Activated T-cell treated with anti-CD3 and anti-CD28 coated beads for 4 hours (primary cell): ENCODE measurements around the gene TLK1.
"Not testable (repeated sequence)": the region's sequence is repeated elsewhere in the genome, so short reads cannot be mapped to it uniquely, and the experiment has no call there.

ENCODE experiments used
- DNase-seq: peaks from one replicate; pipeline ENCODE4 v3.0.0-alpha.2; 2020

Gene TLK1

DNA sequence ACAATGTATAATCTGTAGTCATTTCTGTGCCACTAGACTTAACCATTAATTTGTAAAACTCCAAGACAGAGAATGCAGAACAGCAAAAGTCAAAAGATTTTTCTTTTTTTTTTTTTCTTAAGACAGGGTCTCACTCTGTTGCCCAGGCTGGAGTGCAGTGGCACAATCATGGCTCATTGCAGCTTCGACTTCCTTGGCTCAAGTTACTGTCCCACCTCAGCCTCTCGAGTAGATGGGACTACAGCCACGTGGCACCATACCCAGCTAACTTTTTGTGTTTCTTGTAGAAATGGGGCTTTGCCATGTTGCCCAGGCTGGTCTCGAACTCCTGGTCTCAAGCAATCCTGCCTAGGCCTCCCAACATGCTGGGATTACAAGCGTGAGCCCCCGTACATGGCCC is 80.1 kb downstream of the TLK1 start:
- DNase-seq = no peak

DNA sequence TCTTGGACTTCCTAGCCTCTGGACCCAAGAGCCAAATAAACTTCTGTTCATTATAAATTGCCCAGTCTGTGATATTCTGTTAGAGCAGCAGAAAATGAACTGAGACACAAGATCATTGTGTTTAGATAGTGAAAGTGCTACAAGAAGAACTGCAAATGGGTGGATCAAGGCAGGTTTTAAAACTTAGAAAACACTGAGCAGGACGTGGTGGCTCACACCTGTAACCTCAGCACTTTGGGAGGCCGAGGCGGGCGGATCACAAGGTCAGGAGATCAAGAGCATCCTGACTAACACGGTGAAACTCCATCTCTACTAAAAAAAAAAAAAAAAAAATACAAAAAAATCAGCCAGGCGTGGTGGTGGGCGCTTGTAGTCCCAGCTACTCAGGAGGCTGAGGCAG is 84.3 kb downstream of the TLK1 start:
- DNase-seq = not testable (repeated sequence)

DNA sequence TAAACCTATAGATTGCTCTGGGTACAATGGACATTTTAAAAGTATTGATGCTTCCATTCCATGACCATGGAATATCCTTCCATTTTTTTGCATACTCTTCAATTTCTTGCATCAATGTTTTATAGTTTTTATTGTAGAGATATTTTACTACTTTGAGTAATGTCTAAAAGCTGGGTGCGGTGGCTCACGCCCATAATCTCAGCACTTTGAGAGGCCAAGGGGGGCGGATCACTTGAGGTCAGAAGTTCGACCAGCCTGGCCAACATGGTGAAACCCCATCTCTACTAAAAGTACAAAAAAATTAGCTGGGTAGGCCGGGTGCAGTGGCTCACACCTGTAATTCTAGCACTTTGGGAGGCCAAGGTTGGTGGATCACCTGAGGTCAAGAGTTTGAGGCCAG is 88.5 kb downstream of the TLK1 start:
- no peak for DNase-seq

DNA sequence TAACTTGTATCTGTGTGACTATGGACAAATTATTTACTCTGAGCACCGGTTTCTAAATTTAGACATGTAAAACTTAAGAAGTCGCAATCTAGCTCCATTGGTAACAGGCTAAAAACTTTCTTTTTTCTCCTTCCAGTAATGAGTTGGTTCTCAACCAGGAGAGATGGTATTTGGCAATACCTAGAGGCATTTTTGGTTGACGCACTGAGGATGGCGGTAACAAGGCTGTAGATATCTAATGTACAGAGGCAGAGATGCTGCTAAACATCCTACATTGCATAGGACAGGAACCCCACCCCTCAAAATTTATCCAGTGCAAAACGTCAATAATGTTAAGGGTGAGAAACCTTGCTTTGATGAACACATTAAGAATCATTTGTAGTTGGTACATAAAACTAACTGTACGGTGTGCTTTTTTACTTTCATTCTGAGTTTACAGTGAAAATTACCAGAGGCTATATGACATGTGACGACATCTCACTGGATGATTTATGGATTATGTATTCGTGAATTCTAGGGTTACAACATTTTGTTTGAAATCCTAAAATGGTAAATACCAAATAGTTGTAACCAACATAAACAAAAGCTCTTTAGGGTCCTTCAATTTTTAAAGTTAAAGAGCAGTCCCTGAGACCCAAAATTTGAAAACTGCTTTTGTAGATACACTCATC is 91.3 kb downstream of the TLK1 start:
- no peak for DNase-seq

DNA sequence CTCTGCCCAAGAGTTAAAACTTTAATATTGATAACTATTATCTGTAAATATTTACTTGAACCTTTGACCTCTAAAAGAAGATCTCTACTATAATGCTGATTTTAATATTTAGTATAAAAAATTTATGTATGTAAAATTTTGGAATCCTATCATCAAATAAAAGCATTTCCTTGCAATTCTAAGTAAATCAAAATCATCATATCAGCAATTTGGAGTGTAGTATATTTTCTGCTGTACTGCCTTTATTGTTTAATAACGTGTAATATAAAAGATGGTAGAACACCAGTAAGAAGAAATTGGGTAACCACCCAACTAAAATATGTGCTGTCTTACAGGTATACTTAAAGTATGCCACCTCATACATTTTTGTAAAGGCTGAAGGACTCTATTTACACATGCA is 94.6 kb downstream of the TLK1 start:
- DNase-seq = no peak

DNA sequence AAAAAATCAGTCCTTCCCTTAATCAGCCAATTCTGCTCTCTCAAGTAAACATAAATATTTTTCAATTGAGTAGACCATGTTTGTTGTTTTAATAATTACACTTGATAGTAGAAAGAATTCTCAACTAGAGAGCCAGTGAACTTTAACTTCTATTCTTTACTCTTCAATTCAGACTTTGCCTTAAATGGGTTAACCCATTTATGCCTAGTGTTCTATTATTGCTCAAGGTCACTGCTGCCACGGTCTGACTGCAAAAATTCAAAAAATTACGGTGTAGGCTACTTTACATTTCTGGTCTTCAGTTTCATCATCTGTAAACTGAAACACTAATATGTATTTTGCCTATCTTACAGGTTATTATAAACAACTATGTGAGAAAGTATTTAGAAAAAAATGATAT is 103.1 kb downstream of the TLK1 start:
- no peak for DNase-seq

DNA sequence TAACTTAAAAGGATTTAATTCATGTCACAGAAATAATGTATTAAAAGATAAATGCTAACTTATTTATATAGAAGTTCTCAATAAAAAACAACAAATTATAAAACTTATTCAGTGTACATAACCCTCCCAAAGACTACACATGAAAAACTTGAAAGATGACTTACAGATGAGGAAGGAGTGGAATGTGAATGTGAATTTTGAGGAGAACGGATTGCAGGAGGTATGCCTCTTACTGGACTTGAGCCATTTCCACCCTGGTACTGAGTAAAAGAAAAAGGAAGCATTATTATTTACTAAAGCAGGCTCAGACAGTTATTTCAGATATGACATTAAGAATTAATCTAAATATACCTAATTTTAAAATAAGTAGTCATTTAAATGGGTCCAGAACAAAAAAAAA is 104.4 kb downstream of the TLK1 start:
- DNase-seq = no peak

DNA sequence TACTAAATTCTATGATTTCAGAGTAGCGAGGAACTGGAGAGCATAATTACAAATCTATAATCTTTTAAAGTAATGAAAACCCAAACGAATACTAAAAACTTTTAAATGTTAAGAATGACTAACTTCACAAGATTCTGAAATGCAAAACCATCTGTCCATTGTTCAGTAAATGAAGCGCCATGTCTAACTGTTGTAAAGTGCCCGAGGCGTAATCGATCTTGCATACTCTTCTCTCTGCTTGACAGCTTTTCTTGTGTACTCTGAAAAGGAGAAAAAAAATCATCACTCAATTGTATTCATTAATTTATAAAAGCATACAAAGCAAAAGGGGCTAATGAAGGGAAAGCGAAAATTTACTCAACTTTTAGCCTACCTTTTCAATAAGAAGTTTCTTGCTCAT is 111.0 kb downstream of the TLK1 start:
- no peak for DNase-seq

DNA sequence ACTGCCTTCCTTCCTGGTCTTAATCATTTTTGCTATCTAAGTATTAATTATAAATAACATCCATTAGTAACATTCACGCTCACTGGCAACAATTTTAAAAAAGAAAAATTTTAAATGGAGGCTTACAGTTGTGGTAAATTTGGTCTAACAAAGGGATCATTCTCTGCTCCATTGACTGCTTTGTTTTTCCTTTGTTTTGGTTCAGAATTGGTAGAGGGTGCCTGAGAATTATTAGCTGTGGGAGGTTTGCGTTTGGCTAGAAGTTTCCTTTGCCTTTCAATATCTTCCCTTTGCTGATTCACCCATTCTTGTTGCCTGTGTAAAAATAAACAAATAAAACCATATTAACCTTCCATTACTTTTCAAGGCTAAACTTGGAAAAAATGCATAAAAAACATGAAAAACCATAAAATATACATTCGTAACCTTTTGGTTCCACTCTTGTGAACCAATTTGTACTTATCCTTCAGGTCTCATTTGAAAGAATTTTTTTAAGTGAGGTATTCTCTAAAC is 114.6 kb downstream of the TLK1 start:
- no peak for DNase-seq

DNA sequence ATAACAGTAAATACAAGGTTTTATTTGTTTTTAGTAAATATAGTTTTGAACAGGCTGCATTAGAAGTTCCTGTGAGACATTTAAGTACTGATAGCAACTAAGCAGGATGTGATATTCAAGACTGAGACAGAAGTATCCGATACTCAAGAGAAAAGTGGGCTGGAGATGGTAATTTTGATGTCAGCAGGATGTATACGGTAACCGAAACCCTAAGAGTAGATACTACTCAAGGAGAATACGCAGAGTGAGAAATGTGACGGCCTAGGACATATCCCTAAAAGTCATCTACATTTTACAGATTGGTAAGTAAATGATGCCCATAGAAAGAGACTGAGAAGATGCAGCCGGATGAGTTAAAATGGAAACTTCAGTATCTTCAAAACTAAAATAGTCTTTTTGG is 116.3 kb downstream of the TLK1 start:
- DNase-seq = no peak

DNA sequence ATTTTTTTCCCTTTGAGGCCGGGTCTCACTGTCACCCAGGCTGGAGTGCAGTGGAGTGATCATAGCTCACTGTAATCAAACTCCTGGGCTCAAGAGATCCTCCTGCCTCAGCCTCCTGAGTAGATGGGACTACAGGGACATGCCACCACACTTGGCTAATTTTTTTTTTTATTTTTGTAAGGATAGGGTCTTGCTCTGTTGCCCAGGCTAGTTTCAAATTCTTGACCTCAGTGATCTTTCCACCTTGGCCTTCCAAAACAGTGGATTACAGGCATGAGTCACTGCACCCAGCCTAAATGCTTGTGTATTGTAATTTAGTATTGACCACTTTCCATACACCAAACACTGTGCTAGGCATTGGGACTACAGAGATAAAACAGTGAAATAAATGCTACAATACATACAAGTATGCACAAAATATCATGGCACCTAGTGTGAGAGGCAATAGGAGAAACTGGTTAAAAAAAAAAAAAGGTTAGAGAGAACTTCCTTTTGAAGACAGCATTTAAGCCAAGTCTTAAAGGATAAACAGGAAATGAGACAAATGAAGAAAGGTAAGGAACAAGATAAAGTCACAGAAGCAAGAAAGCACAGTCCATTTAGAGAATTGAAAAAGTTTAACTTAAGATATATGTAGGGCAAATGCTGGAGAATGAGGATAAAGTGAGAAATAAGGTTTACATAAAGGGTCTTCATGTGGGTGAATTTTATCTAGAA is 118.3 kb downstream of the TLK1 start:
- no peak for DNase-seq

DNA sequence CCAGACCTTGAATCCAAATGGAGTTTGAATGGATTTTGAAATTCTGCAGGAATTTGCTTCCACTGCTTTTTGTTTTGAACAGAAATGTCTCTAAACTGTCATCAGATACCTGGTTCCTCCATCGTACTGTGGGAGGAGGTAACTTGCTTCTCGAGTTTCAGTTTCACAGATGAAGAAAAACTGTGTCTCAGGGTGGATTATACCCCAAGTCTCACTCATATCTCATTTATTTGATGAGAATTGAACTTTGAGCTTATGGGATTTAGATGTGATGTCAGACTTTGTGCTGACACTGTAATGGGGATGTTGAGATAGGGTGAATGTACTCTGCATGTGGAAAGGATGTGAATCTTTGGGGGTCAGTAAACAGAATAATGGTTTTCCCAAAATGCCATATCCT is 124.2 kb downstream of the TLK1 start:
- no peak for DNase-seq

DNA sequence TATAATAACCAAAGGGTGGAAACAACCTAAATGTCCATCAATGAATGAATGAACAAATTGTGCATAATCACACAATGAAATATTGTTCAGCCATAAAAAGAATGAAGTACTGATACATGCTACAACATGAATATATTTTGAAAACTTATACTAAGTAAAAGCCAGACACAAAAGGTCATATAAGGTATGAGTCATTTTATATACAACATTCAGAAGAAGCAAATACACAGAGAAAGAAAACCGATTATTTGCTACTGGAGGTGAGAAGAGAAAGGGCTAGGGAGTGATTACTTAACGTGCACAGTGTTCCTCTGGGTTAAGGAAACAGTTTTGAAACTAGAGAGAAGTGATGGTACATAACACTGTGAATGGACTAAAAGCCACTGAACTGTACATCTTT is 126.4 kb downstream of the TLK1 start:
- no peak for DNase-seq

DNA sequence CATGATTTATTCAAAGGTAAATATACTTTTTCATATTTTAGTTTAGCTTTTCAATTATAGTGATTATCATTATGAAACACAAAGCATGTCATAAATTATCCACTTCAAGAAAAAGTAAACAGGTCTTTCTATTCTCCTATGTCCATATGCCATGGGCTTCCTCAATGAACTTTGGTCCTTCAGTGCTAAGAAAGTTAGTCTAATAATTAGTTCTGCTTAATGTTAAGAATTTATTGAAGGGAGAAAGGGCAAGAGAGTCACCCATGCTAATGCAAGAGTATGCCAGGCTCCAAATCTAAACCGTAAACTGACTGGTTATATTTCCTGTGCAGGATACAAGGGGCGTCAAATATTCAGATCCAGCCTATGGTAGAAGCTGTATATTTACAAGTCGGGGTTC is 135.5 kb downstream of the TLK1 start:
- DNase-seq = no peak

DNA sequence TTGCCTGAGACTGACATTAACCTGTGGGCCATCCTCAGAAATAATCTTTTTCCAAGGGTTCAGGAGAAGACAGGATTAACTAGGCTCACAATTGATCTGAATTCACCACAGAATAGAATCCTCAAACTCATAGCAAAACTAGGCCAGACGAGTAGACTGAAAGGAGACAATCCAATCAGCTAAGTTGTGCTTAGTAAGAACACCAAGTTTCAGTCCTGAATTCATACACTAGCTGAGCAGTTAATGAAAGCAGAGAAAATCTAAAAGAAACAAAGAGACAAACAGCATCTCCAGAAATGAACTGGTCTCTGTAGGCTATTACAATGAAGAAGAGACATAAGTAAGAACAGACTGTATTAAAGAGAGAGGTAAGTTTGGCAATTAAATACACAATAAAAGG is 142.2 kb downstream of the TLK1 start:
- no peak for DNase-seq

DNA sequence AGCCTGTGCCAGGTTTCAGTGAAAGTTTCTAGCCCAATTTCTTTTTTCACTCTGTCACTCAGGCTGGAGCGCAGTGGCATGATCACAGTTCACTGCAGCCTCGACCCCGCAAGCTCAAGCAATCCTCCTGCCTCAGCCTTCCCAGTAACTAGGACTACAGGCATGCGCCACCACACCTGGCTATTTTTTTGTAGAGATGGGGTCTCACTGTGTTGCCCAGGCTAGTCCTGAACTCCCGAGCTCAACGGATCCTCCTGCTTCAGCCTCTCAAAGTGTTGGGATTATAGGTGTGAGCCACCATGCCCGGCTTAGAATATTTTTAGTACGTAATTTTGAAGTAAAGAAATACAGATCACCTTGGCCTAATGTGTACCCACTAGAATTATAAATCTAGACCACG is 144.6 kb downstream of the TLK1 start:
- DNase-seq = no peak

DNA sequence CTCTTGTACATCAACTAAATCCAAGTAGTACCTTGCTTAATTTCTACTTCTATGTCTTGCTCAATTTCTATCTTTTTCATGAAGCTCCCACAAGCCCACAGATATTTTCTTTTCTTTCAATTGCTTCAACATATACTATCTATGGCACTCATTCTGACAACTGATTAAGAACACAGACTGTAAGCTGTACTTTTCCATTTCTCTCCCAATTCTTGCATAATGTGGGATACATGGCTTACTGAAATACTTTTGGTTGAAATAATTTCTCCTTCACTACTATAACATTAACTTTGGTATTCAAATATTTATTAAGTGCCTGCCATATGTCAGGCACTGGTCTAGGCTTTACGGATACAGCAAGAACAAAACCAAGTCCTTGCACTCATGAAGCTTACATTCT is 146.8 kb downstream of the TLK1 start:
- DNase-seq = no peak

DNA sequence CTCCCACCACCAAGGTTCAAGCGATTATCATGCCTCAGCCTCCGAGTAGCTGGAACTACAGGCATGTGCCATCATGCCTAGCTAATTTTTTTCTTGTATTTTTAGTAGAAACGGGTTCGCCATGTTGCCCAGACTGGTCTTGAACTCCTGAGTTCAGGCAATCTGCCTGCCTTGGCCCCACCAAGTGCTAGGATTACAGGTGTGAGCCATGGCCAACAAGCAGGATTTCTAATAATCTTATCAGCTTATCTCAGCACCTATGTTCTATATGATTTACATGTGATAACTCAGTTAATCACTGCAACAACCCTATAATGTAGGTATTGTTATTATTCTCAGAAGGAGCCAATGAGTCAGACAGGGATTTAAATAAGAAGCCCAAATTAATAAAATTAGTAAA is 151.3 kb downstream of the TLK1 start:
- no peak for DNase-seq

DNA sequence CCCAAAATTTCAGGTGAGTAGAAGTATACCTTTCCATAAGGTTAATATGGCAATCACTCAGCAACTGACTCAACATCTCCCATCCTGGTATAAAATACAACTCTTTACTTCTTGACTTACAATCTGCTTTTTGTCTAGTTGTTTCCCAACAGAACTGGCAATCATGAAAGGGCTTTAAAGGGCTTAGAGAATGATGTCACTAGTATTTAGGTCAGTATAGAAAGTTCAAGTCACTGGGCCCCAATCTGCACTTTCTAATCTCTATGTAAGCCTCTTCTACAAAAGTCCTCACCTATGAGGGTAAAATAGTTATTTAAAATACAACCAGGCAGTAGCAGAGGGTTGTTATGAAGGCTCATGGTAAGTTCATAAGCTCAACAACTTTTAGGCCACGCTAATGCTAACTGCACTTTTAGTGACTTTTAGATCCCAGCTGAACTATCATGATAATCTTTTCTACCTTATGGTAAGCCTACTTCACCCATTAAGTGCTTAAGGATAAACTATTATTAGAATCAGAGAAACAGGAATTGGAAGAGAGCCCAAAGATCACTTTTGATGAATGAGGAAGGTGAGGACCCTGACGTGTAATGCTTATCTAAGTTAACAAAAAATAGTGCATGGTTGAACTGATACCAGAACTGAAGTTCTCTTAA is 152.0 kb downstream of the TLK1 start:
- DNase-seq = no peak

DNA sequence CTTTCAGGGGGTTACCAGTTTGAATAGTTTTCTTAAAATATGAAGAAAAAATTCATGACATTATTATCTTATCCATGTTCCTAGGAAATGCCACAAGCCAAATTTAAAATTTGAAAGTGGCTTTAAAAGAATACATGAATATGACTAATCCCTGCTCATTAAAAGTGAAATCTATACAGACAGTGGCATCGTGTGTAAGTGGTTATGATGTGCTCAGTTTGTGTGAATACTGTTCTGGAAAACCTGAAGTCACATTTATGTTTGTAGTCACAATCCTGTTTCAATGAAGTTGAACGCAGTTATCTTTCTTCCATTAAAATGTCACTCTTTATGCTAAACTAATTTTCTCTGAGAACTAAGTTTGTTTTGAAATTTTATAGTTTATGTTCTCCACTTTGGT is 155.9 kb downstream of the TLK1 start:
- DNase-seq = no peak

DNA sequence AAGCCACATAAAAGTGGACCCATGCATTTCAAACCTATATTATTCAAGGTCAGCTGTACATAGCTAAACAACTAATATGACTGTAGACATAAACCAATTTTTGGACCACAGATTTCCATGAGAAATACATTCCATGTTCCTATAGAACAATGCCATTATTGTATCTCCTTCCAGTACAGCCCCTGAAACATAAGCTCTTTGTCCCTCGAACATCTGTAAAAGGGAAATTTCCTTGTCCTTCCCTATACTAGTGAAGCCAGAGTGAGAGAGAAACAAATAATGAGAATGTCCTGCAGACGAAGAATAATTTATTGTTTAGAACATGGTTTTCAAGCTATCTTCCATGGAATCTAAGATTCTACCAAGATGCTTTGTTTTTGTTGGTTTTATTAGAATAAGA is 156.3 kb downstream of the TLK1 start:
- no peak for DNase-seq

DNA sequence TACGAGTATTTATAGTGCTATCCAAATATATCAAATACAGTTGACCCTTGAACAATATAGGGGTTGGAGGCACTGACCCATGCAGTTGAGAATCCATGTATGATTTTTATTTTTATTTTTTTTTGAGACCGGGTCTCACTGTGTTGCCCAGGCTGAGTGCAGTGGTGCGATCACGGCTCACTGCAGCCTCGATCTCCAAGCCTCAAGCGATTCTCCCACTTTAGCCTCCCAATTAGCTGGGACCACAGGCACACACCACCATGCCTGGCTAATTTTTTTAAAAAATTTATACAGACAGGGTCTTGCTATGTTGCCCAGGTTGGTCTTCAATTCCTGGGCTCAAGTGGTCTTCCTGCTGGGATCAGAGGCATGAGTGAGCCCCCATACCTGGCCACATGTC is 161.0 kb downstream of the TLK1 start:
- no peak for DNase-seq

DNA sequence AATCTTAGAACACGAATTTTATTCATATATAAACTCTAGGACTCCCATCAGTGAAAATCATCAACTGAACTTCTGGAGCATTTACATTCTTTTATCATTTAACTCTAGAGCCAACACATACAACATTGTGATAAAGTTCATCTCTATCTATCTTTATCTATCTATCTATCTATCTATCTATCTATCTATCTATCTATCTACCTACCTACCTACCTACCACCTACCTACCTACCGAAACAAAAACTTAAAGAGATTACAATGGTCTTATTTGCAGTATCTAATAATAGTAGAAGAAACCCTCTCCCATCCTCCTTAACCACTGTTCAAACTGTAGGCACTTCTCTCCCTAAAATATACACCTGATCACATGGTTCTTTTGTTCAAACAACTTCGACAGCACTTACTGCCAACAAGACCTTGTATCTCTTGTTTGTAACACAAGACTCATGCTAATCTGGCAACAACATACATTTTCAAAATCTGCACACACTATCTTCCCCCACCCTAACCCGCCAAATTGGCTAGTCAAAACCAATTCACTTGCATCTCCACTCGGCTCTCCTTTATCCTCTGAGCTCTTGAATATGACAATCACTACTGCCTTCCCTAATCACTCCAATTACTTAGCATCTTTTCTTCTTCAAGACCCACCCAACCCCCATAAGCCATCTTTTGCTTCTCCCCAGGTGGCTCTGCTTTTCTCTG is 162.6 kb downstream of the TLK1 start:
- DNase-seq = no peak

DNA sequence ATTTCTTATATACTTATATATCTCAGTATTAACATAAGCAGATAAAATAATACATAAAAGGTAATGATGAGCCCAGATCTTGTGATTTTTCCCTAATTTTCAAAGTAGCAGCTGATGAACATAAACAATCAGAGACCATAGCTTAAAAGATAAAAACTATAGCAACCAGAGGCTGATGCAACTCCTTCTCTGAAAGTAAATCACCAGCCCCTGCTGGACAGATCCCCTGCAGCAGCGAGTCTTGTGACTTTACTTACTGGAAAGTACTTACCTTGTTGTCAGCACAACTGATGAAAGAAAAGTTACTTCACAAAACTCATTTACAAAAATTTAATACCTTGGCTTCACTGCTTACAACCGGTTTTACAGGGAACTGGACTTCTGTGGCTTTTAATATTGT is 164.4 kb downstream of the TLK1 start:
- no peak for DNase-seq
